HG02759 (cell line): ENCODE measurements around the gene TEX10.

Source experiments
- ATAC-seq: cut with Tn5 transposase; IDR thresholded peaks from one replicate; pipeline ENCODE4 v1.9.1; 2021; ENCODE audit warnings: mild to moderate bottlenecking, moderate library complexity; ENCODE audit not compliant: unreplicated experiment

TEX10 gene

GRCh38 chr9:100286257-100286656, 66.5 kb downstream of the TEX10 start:
- no peak for ATAC-seq

GRCh38 chr9:100285601-100286000, 67.1 kb downstream of the TEX10 start:
- ATAC-seq, result no peak

GRCh38 chr9:100285080-100285479, 67.7 kb downstream of the TEX10 start:
- ATAC-seq, result no peak

GRCh38 chr9:100284247-100284646, 68.5 kb downstream of the TEX10 start:
- ATAC-seq, result no peak

GRCh38 chr9:100282388-100282719, 70.4 kb downstream of the TEX10 start:
- no peak for ATAC-seq

GRCh38 chr9:100281676-100282387, 70.9 kb downstream of the TEX10 start:
- no peak for ATAC-seq

GRCh38 chr9:100281066-100281465, 71.7 kb downstream of the TEX10 start:
- no peak for ATAC-seq

- ATAC-seq, result no peak
These were observed 75.4 kb downstream of the TEX10 start for GRCh38 chr9:100277166-100277979.

GRCh38 chr9:100269656-100270055, 83.1 kb downstream of the TEX10 start:
- ATAC-seq, result no peak

GRCh38 chr9:100268271-100268670, 84.5 kb downstream of the TEX10 start:
- no peak for ATAC-seq

- no peak for ATAC-seq
These were observed 85.5 kb downstream of the TEX10 start for GRCh38 chr9:100267211-100267610.
